Measurements from ENCODE around the gene DUS1L.

GRCh38 chr17:82082456-82082855 lies 16.9 kb upstream of the DUS1L start:
- TF ChIP-seq CTCF (IDR thresholded peaks at IDR 0.05; ENCODE audit: low read depth, low read length, poor library complexity, severe bottlenecking) (no peak), EZH2phosphoT487 (IDR thresholded peaks at IDR 0.05; ENCODE audit: borderline replicate concordance, low read length) (no peak)

Measured in DOHH2 (cell line).